22Rv1 (cell line): ENCODE results near the gene VPS35L.
"Not testable (repeated sequence)": the region's sequence is repeated elsewhere in the genome, so short reads cannot be mapped to it uniquely, and the experiment has no call there.

ENCODE experiments used
- H3K27ac ChIP-seq: fragments of 450-650 bp; 2 replicates; pipeline ENCODE4 v1.5.1; 2017
- ZFX ChIP-seq: fragments of 450-650 bp; IDR thresholded peaks from 2 replicates; pipeline ENCODE4 v1.6.1; 2017; ENCODE audit warnings: antibody characterized with exemption, borderline replicate concordance
- TF ChIP-seq, protein P1 (sequence below): fragments of 450-650 bp; IDR thresholded peaks from 2 replicates; pipeline ENCODE4 v1.5.1; 2017; ENCODE audit warnings: mild to moderate bottlenecking

The VPS35L gene

DNA sequence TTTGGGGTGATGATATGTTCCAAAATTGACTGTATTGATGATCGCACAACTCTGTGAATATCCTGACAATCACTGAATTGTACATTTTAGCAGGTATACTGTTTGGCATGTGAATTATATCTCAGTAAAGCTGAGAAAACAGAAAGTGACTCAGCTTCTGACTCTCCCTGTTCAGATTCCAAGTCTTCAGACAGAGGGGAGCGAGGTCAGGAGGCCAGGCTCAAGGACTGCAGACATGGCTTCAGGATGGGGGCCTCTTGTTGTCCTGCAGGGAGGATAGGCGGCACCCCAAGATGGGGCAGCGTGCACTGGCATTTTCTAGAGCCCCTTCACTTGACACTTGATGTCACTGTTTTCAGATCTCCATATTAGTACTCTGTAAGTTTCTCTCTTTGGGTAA is 116.9 kb downstream of the VPS35L start:
- no peak overlapping the region for H3K27ac ChIP-seq
- TF ChIP-seq ZFX: no peak
- TF ChIP-seq, protein P1, sequence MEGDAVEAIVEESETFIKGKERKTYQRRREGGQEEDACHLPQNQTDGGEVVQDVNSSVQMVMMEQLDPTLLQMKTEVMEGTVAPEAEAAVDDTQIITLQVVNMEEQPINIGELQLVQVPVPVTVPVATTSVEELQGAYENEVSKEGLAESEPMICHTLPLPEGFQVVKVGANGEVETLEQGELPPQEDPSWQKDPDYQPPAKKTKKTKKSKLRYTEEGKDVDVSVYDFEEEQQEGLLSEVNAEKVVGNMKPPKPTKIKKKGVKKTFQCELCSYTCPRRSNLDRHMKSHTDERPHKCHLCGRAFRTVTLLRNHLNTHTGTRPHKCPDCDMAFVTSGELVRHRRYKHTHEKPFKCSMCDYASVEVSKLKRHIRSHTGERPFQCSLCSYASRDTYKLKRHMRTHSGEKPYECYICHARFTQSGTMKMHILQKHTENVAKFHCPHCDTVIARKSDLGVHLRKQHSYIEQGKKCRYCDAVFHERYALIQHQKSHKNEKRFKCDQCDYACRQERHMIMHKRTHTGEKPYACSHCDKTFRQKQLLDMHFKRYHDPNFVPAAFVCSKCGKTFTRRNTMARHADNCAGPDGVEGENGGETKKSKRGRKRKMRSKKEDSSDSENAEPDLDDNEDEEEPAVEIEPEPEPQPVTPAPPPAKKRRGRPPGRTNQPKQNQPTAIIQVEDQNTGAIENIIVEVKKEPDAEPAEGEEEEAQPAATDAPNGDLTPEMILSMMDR: no peak

DNA sequence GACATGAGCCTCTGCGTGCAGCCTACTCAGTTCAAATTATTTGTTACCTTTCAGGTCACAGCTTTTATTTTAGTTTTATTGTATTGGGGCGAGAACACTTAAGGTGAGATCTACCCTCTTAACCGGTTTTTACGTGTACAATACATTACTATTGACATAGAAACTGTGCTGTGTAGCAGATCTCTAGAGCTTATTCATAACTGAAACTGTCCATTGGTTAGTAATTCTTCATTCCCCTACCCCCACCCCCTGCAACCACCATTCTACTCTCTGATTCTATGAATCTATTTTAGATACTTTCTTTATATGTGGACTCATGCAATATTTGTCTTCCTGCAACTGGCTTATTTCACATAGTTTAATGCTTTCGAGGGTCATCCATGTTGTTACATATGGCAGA is 119.0 kb downstream of the VPS35L start:
- no peak overlapping the region for H3K27ac ChIP-seq
- TF ChIP-seq, protein P1: no peak
- TF ChIP-seq ZFX: no peak

DNA sequence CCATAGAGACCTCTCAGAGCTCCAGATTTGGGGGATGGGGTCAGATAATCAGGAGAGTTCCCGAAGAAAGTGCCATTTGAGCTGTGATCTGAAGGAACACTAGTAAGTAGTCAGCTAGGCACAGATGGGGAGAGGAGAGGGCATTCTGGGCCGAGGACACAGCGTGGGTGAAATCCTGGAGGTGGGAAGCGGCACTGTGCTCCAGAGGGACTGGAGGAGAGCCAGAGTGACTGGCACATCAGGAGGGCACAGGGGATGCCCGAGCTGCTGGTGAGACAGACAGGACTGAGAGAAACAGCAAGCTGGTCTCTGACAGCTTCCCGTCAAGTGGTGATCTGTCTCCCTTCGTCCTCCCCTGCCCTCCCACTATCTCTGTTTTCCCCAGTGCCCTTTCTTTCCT is 121.9 kb downstream of the VPS35L start:
- TF ChIP-seq, protein P1: no peak
- no peak for TF ChIP-seq ZFX
- no peak overlapping the region for H3K27ac ChIP-seq

DNA sequence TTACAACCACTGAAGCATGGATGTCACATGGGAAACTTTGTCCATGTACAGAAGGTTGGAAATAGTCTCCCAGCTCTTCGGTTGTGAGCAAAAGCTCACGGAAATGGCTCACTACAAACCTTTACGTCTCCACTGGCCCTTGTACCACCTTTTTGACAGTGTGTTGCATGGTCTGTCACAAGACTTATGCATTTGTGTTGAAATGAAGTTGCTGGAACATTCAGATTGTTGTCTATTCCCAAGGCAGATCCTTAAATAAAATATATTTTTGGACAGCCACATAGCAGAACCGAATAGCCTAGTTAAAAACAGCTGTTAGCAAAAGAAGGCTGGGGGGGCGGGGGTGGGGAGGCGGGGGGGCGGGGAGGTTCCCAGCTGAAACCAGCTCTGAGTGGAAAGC is 123.3 kb downstream of the VPS35L start:
- no peak for TF ChIP-seq ZFX
- TF ChIP-seq, protein P1: no peak
- no peak overlapping the region for H3K27ac ChIP-seq

DNA sequence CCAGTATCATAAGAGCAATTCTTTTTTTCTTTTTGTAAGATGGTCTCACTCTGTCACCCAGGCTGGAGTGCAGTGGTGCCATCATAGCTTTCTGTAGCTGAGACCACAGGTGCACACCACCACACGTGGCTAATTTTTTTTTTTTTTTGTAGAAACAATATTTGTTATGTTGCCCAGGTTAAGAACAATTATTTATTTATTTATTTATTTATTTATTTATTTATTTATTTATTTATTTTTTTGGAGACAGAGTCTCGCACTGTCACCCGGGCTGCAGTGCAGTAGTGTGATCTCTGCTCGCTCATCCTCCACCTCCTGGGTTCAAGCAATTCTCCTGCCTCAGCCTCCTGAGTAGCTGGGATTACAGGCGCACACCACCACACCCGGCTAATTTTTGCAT is 123.8 kb downstream of the VPS35L start:
- H3K27ac ChIP-seq: not testable (repeated sequence)

DNA sequence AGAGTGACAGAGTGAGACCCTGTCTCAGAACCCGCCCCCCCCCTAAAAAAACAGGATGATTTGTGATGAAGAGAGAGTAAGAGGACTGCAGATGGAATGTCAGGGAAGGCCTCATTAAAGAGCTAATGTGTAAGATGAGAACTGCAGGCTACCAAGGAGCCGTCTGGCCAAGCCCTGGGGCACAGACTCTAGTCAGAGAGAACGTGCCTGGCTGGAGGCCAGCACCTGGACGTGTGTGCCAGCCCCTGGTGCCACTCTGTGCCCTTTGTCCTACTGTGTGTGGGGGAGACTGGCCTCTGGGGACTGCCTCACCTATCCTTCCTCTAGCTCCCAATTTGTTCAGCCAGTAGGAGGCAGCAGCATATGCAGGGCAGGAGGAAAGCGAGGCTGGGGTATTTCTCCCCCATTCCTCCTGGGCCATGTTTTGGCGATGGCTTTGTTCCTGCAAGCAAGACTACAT is 125.4 kb downstream of the VPS35L start:
- no peak overlapping the region for H3K27ac ChIP-seq
- TF ChIP-seq ZFX: no peak
- TF ChIP-seq, protein P1: peak; percentile 32

DNA sequence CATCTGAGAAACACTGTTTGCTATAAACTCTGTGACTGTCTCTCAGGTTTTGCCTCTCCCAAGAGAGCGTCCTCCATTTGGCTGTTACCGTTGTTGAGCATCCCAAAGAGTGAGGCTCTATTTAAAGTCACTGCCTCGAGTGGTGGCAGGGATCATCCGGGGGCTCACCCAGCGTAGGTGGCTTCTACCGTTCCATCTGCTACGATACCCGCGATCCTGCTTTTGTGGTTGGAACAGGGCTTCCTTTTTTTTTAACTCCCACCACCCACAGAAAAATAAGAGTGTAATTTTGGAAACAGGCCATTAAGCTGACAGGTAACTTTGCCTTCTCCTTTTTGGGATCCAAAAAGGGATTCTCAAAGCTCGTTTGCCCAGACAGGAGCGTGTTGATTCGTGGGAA is 126.1 kb downstream of the VPS35L start:
- no peak for TF ChIP-seq ZFX
- TF ChIP-seq, protein P1: no peak
- H3K27ac ChIP-seq: no peak overlapping the region

DNA sequence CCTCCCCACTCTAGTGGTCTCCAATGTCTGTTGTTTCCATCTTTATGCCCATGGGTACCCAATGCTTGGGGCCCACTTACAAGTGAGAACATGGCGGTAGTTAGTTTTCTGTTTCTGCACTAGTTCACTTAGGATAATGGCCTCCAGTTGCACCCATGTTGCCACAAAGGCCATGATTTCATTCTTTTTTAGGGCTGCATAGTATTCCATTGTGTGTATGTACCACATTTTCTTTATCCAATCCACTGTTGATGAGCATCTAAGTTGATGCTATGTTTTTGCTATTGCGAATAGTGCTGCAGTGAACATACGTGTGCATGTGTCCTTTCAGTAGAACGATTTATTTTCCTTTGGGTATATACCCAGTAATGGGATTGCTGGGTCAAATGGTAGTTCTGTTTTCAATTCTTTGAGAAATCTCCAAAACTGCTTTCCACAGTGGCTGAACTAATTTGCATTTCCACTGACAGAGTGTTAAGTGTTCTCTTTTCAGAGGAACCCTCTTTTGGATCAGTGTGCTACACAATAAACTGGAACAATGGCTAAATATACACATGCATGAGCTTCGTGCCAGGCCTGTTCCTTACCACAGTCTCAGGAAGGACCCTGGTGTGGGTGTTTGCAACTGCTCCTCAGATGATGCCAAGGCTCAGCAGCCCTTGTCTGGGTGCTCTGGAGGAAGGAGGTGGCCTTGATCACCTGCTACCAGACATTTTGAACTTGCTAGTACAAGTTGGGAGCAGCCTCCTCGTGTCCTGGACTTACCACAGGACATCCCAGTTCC is 128.1 kb downstream of the VPS35L start:
- H3K27ac ChIP-seq: no peak overlapping the region
- no peak for TF ChIP-seq ZFX
- TF ChIP-seq, protein P1: no peak
